GM12891 (cell line): Measurements from ENCODE around the gene DCN.

Experiments used
- POLR2AphosphoS5 ChIP-seq: IDR thresholded peaks from 2 replicates; pipeline ENCODE4 v1.6.1; 2011; ENCODE audit warnings: low read depth, low read length, control low read depth
- TAF1 ChIP-seq: IDR thresholded peaks from 2 replicates; pipeline ENCODE4 v1.6.1; 2011; ENCODE audit warnings: low read depth, low read length, control low read depth

- TF ChIP-seq TAF1 (no peak), POLR2AphosphoS5 (no peak)
Observed at GRCh38 chr12:91196436-91196835, 13.8 kb upstream of the DCN start.
